Measurements from ENCODE around the gene WDPCP. TPM values are rescaled to one million over a fixed set of nuclear protein-coding genes. Genes with fewer than 3 reads are reported as not detected.

WDPCP gene
- total and polyA plus RNA-seq, 2 donors from 2014 or later, result 2.7 to 15.1 TPM

DNA sequence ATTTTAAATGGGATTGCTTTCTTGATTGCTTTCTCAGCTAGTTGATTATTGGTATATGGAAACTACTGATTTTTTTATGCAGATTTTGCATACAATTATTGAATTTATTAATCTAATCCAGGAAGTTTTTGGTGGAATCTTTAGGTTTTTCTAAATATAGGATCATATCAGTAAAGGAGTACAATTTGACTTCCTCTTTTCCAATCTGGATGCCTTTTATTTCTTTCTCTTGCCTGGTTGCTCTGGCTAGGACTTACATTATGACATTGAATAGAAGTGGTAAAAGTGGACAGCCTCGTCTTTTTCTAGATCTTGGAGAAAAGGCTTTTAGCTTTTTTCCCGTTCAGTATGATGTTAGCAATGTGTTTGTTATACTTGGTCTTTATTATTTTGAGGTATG is 486.3 kb downstream of the WDPCP start:
- TF ChIP-seq, protein P1, sequence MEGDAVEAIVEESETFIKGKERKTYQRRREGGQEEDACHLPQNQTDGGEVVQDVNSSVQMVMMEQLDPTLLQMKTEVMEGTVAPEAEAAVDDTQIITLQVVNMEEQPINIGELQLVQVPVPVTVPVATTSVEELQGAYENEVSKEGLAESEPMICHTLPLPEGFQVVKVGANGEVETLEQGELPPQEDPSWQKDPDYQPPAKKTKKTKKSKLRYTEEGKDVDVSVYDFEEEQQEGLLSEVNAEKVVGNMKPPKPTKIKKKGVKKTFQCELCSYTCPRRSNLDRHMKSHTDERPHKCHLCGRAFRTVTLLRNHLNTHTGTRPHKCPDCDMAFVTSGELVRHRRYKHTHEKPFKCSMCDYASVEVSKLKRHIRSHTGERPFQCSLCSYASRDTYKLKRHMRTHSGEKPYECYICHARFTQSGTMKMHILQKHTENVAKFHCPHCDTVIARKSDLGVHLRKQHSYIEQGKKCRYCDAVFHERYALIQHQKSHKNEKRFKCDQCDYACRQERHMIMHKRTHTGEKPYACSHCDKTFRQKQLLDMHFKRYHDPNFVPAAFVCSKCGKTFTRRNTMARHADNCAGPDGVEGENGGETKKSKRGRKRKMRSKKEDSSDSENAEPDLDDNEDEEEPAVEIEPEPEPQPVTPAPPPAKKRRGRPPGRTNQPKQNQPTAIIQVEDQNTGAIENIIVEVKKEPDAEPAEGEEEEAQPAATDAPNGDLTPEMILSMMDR (IDR thresholded peaks at IDR 0.05; ENCODE audit: borderline replicate concordance, extremely low read depth, insufficient read depth), result no peak
- Histone ChIP-seq H3K4me3 (ENCODE audit: low read length in 3 of 3) (no peak overlapping the region), H3K27ac (ENCODE audit: low read depth in 2 of 2, low read length in 2 of 2) (no peak overlapping the region), H3K9ac (ENCODE audit: low read length in 3 of 3) (no peak overlapping the region), H3K36me3 (ENCODE audit: control insufficient read depth in 2 of 3, insufficient read depth in 3 of 3, low read length in 3 of 3) (no peaks in the 10 kb centered on the region), H3K4me1 (ENCODE audit: control insufficient read depth in 2 of 3, insufficient read depth in 2 of 3, low read depth in 1 of 3, low read length in 3 of 3) (no peaks in the 10 kb centered on the region), H3K9me3 (ENCODE audit: control insufficient read depth in 2 of 3, insufficient read depth in 1 of 3, low read length in 3 of 3) (peaks cover 0 to 31% (median 12%) of the 10 kb centered on the region in 3 donors), H3K27me3 (ENCODE audit: control insufficient read depth, insufficient read depth, low read length) (no peaks in the 10 kb centered on the region)
- DNase-seq, result no peak
- no peak for FAIRE-seq
- intact Hi-C loops (cut with DNase I), result no loop called here

DNA sequence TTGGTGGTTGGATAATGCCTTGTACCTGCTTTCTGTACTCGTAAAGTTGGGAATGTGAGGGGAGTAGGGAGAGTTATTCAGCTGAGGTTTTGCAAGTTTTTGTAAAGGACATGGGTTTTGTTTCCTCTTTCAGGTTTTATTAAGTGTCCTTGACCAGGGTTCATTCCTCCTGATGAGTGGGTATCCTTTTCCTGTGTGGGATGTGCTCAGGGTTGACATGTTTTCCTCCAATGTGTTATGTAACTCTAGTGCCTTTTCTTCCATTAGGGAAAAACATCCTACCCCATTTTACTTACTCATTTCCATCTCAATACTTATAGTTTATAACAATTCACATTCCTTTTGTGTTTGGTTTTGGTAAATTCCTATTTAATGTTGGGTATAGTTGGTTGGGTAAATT is 489.2 kb downstream of the WDPCP start:
- no peaks in the 10 kb centered on the region for H3K27me3 ChIP-seq (ENCODE audit: control insufficient read depth, insufficient read depth, low read length)
- DNase-seq (no peak), FAIRE-seq (no peak)
- no peaks in the 10 kb centered on the region for H3K36me3 ChIP-seq (ENCODE audit: control insufficient read depth in 2 of 3, insufficient read depth in 3 of 3, low read length in 3 of 3)
- intact Hi-C loops (cut with DNase I), result no loop called here
- H3K9ac ChIP-seq (ENCODE audit: low read length in 3 of 3), result no peak overlapping the region
- TF ChIP-seq, protein P1 (IDR thresholded peaks at IDR 0.05; ENCODE audit: borderline replicate concordance, extremely low read depth, insufficient read depth), result no peak
- H3K9me3 ChIP-seq (ENCODE audit: control insufficient read depth in 2 of 3, insufficient read depth in 1 of 3, low read length in 3 of 3), result peaks cover 0 to 16% (median 4%) of the 10 kb centered on the region in 3 donors
- no peak overlapping the region for H3K27ac ChIP-seq (ENCODE audit: low read depth in 2 of 2, low read length in 2 of 2)
- H3K4me1 ChIP-seq (ENCODE audit: control insufficient read depth in 2 of 3, insufficient read depth in 2 of 3, low read depth in 1 of 3, low read length in 3 of 3), result no peaks in the 10 kb centered on the region
- H3K4me3 ChIP-seq (ENCODE audit: low read length in 3 of 3), result no peak overlapping the region

- no peaks in the 10 kb centered on the region for H3K27me3 ChIP-seq (ENCODE audit: control insufficient read depth, insufficient read depth, low read length)
- intact Hi-C loops (cut with DNase I), result no loop called here
- H3K27ac ChIP-seq (ENCODE audit: low read depth in 2 of 2, low read length in 2 of 2), result no peak overlapping the region
- H3K4me1 ChIP-seq (ENCODE audit: control insufficient read depth in 2 of 3, insufficient read depth in 2 of 3, low read depth in 1 of 3, low read length in 3 of 3), result no peaks in the 10 kb centered on the region
- TF ChIP-seq, protein P1 (IDR thresholded peaks at IDR 0.05; ENCODE audit: borderline replicate concordance, extremely low read depth, insufficient read depth), result no peak
- no peaks in the 10 kb centered on the region for H3K36me3 ChIP-seq (ENCODE audit: control insufficient read depth in 2 of 3, insufficient read depth in 3 of 3, low read length in 3 of 3)
- no peak for FAIRE-seq
- DNase-seq, result no peak
- H3K9me3 ChIP-seq (ENCODE audit: control insufficient read depth in 2 of 3, insufficient read depth in 1 of 3, low read length in 3 of 3), result peaks cover 0 to 5% (median 2%) of the 10 kb centered on the region in 3 donors
- no peak overlapping the region for H3K4me3 ChIP-seq (ENCODE audit: low read length in 3 of 3)
- no peak overlapping the region for H3K9ac ChIP-seq (ENCODE audit: low read length in 3 of 3)
Measured at GRCh38 chr2:63096491-63096890, 491.8 kb downstream of the WDPCP start.

GRCh38 chr2:63093502-63093901 is 494.8 kb downstream of the WDPCP start:
- no peak for FAIRE-seq
- intact Hi-C loops (cut with DNase I), result no loop called here

More at GRCh38 chr2:63093502-63093901, 494.8 kb downstream of the WDPCP start:
- Histone ChIP-seq H3K4me3 (ENCODE audit: low read length in 3 of 3) (no peak overlapping the region), H3K27me3 (ENCODE audit: control insufficient read depth, insufficient read depth, low read length) (no peaks in the 10 kb centered on the region), H3K9ac (ENCODE audit: low read length in 3 of 3) (no peak overlapping the region), H3K36me3 (ENCODE audit: control insufficient read depth in 2 of 3, insufficient read depth in 3 of 3, low read length in 3 of 3) (no peaks in the 10 kb centered on the region), H3K4me1 (ENCODE audit: control insufficient read depth in 2 of 3, insufficient read depth in 2 of 3, low read depth in 1 of 3, low read length in 3 of 3) (no peaks in the 10 kb centered on the region), H3K9me3 (ENCODE audit: control insufficient read depth in 2 of 3, insufficient read depth in 1 of 3, low read length in 3 of 3) (peaks cover 0 to 2% (median 0%) of the 10 kb centered on the region in 3 donors), H3K27ac (ENCODE audit: low read depth in 2 of 2, low read length in 2 of 2) (no peak overlapping the region)
- TF ChIP-seq, protein P1 (IDR thresholded peaks at IDR 0.05; ENCODE audit: borderline replicate concordance, extremely low read depth, insufficient read depth), result no peak
- no peak for DNase-seq
